ENCODE data around the gene SMIM21.

Gene SMIM21

DNA sequence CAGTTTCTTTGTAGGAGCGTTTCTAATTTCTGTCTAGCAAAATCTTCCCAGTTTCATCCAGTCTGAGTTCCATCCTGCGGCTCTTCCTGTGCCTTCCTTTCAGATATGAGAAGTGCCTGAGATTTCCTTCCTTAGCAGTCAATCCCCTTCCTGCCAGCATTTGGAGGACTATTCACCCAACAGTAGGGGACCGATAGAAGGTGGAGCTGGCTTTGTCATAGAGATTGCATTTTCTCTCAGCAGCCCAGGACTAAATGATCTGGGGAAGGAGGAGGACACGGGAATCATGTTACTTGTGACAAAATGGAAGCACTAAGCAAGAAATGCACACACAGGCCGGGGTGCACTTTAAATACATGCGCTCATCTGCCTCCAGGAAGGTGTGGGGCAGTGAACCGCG lies 5.6 kb upstream of the SMIM21 start:
- ChIA-PET CTCF (no interaction called here), POLR2A (no interaction called here)
- TF ChIP-seq, protein P1, sequence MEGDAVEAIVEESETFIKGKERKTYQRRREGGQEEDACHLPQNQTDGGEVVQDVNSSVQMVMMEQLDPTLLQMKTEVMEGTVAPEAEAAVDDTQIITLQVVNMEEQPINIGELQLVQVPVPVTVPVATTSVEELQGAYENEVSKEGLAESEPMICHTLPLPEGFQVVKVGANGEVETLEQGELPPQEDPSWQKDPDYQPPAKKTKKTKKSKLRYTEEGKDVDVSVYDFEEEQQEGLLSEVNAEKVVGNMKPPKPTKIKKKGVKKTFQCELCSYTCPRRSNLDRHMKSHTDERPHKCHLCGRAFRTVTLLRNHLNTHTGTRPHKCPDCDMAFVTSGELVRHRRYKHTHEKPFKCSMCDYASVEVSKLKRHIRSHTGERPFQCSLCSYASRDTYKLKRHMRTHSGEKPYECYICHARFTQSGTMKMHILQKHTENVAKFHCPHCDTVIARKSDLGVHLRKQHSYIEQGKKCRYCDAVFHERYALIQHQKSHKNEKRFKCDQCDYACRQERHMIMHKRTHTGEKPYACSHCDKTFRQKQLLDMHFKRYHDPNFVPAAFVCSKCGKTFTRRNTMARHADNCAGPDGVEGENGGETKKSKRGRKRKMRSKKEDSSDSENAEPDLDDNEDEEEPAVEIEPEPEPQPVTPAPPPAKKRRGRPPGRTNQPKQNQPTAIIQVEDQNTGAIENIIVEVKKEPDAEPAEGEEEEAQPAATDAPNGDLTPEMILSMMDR (IDR thresholded peaks at IDR 0.05; ENCODE audit: control extremely low read depth, extremely low read depth, low read depth, missing control alignments), result no peak
- no peak for DNase-seq (ENCODE audit: extremely low spot score)

DNA sequence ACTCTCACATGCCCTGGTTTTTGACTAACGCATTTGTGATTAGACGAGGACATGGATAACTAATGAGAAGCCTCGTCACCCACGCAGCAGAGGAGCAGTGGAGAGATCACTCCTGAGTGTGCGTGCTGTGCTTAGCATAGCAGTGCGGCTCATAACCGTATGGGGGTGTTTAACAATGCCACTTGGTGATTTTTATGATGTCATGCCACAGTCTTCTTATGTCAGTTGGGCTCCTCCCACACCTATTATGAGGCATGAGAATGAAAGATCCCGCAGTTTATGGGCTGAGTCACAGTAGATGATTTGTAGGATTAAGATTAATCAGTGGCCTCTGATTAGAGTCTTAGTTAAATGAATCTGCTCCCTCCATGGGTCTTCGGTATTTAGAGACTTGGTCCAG lies 2.5 kb upstream of the SMIM21 start:
- CTCF ChIA-PET, result interaction anchor here (1.6 kb wide), 1 partner anchor 10 kb away, joined by 3 read pairs; no protein-coding TSS in a partner anchor
- no peak for DNase-seq (ENCODE audit: extremely low spot score)
- TF ChIP-seq, protein P1 (IDR thresholded peaks at IDR 0.05; ENCODE audit: control extremely low read depth, extremely low read depth, low read depth, missing control alignments), result no peak
- POLR2A ChIA-PET, result no interaction called here

DNA sequence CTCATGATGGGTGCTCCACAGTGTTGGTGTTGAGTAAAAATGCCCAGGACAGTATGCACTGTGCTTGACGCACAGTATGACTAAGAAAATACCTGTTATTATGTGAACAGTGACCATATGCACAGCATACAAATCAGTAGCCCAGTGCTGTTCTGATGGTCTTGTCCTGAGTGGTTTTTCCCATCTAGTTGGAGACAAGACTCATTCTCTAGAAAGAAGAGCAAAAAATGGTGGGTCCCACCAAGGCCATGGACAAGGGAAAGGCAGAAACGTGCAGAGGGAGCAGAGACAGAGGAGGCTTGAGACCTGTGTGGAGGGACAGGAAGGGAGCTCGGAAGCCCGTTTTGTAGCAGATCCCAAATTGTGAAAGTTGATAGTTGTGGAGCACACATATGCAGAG lies 987 bp upstream of the SMIM21 start:
- ChIA-PET CTCF (no interaction called here), POLR2A (no interaction called here)
- TF ChIP-seq, protein P1 (IDR thresholded peaks at IDR 0.05; ENCODE audit: control extremely low read depth, extremely low read depth, low read depth, missing control alignments), result no peak

DNA sequence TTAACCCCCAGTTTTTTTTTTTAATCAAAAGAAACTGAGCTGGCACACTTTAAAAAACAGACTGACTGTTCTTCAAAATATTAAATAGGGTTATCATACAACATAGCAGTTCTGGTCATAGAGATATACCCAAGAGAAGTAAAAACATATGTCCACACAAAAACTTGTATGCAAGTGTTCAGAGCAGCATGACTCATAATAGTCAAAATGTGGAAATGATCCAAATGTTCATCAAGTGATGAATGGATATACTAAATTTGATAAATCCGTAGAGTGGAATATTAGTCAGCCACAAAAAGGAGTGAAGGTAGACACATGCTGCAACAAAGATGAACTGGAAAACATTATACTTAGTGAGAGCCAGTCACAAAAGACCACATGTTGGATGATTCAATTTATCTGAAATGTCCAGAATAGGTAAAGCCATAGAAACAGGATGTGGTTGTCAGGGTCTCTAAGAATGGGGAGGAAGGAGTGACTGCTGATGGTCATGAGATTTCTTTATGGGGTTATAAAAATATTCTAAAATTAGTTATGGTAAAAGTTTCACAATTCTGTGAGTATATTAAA lies 5.1 kb downstream of the SMIM21 start:
- ChIA-PET POLR2A (no interaction called here), CTCF (no interaction called here)
- TF ChIP-seq, protein P1 (IDR thresholded peaks at IDR 0.05; ENCODE audit: control extremely low read depth, extremely low read depth, low read depth, missing control alignments), result no peak
- DNase-seq (ENCODE audit: extremely low spot score), result no peak

More for the DNA sequence above, 987 bp upstream of the SMIM21 start:
- DNase-seq (ENCODE audit: extremely low spot score), result no peak

DNA sequence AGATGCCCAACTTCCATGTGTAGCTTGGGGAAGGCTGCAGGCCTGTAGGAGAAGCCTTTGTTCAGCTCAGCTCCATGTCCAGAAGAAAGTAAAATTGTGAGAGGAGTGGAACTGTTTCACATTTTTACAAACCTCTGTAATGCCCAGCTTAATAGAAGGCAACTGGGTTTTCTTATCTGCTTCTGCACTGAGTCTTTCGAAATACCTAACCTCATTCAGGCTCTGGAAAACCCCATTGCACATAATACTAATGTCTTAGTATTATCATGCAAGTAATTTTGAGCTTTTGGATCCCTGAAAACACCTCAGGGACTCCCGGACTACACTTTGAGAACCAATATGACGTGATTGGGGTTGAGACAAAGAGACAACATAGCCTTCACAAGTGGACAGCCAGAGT lies 5.8 kb downstream of the SMIM21 start:
- no peak for DNase-seq (ENCODE audit: extremely low spot score)
- TF ChIP-seq, protein P1 (IDR thresholded peaks at IDR 0.05; ENCODE audit: control extremely low read depth, extremely low read depth, low read depth, missing control alignments), result no peak
- POLR2A ChIA-PET, result no interaction called here
- CTCF ChIA-PET, result no interaction called here

DNA sequence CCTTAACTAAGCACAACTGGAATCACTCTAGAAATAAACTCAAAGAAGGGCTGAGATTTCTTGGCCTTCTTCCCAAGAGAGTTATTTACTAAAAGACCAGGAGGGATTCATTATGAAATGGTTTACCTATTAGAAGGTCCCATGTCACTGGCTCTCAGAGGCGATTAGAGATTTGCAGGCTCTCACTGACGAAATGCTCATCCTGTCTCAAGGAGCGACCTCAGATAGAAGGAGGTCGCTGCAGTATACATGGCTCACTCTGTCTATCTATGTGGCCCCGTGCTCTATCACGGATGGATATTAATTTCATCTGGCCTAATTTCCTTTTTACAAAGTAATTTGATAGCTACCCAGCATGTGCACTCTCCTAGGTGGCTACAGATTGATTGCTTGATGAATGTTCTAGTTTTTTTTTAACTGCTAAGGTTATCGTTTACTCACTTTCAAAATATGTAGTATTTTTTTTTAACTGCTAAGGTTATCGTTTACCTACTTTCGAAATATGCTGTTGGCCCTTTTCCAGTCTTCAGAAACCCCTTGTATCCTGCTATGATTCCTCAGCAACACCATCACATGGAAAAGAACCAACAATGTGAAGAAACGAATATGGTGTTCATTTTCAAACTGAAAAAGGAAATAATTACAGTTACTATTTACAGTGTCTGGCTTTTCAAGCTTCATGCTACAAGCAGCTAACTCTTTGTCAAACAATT lies 9.1 kb downstream of the SMIM21 start:
- CTCF ChIA-PET, result interaction anchor here (0.8 kb wide), 1 partner anchor 15 kb away, joined by 3 read pairs; no protein-coding TSS in a partner anchor
- TF ChIP-seq, protein P1 (IDR thresholded peaks at IDR 0.05; ENCODE audit: control extremely low read depth, extremely low read depth, low read depth, missing control alignments), result no peak
- DNase-seq (ENCODE audit: extremely low spot score), result no peak
- POLR2A ChIA-PET, result no interaction called here

All from GM10248 (cell line).